Loucy (cell line): ENCODE data around the gene MCHR2.

Experiments used
- H2AFZ ChIP-seq: fragments of 200-600 bp; sonication (generic); 2 replicates; pipeline ENCODE4 v1.6.0; 2016; ENCODE audit warnings: antibody characterized with exemption, mild to moderate bottlenecking, low read length, moderate library complexity
- H3F3A ChIP-seq: fragments of 200-600 bp; 2 replicates; pipeline ENCODE4 v1.6.0; 2016; ENCODE audit warnings: antibody characterized with exemption, low read depth, mild to moderate bottlenecking
- H3K27me3 ChIP-seq: fragments of 200-600 bp; sonication (generic); 2 replicates; pipeline ENCODE4 v1.6.1; 2014; ENCODE audit warnings: low read length, mild to moderate bottlenecking; ENCODE audit not compliant: insufficient read depth, poor library complexity, severe bottlenecking
- H3K36me3 ChIP-seq: fragments of 200-600 bp; sonication (generic); 2 replicates; pipeline ENCODE4 v1.6.1; 2016; ENCODE audit warnings: low read length; ENCODE audit not compliant: insufficient read depth
- H3K4me1 ChIP-seq: fragments of 200-600 bp; sonication (generic); 2 replicates; pipeline ENCODE4 v1.5.1; 2014; ENCODE audit warnings: low read length, mild to moderate bottlenecking; ENCODE audit not compliant: insufficient read depth, poor library complexity, severe bottlenecking
- H3K4me2 ChIP-seq: fragments of 200-600 bp; sonication (generic); 2 replicates; pipeline ENCODE4 v1.6.0; 2014; ENCODE audit warnings: antibody characterized with exemption, low read length, low read depth, mild to moderate bottlenecking; ENCODE audit not compliant: poor library complexity, severe bottlenecking
- H3K4me3 ChIP-seq: fragments of 200-600 bp; sonication (generic); 2 replicates; pipeline ENCODE4 v1.5.1; 2014; ENCODE audit warnings: low read length, mild to moderate bottlenecking, mixed read lengths; ENCODE audit not compliant: poor library complexity, severe bottlenecking
- H3K79me2 ChIP-seq: fragments of 200-600 bp; sonication (generic); 2 replicates; pipeline ENCODE4 v1.6.1; 2014; ENCODE audit warnings: low read length; ENCODE audit not compliant: insufficient read depth
- H3K9ac ChIP-seq: fragments of 200-600 bp; sonication (generic); 2 replicates; pipeline ENCODE4 v1.6.0; 2014; ENCODE audit warnings: mild to moderate bottlenecking, low read depth, low read length, moderate library complexity; ENCODE audit not compliant: poor library complexity, severe bottlenecking
- H3K9me2 ChIP-seq: fragments of 200-600 bp; sonication (generic); replicated peaks from 2 replicates; pipeline ENCODE4 v1.6.1; 2016; ENCODE audit warnings: low read depth, low read length, mixed read lengths
- H3K9me3 ChIP-seq: fragments of 200-600 bp; sonication (generic); 2 replicates; pipeline ENCODE4 v1.6.1; 2014; ENCODE audit warnings: mild to moderate bottlenecking, antibody characterized with exemption, low read length, low read depth; ENCODE audit not compliant: insufficient read depth
- H4K20me1 ChIP-seq: fragments of 200-600 bp; sonication (generic); 2 replicates; pipeline ENCODE4 v1.6.0; 2014; ENCODE audit warnings: antibody characterized with exemption, low read length, mild to moderate bottlenecking; ENCODE audit not compliant: insufficient read depth, poor library complexity, severe bottlenecking
- CTCF ChIP-seq: fragments of 200-600 bp; sonication (generic); conservative IDR thresholded peaks from 2 replicates; pipeline ENCODE4 v1.5.1; 2014; ENCODE audit warnings: mild to moderate bottlenecking, antibody characterized with exemption, low read length
- EZH2phosphoT487 ChIP-seq: fragments of 200-600 bp; IDR thresholded peaks from 2 replicates; pipeline ENCODE4 v1.6.1; 2018; ENCODE audit warnings: antibody characterized with exemption, mild to moderate bottlenecking, moderate library complexity, borderline replicate concordance

MCHR2 gene

GRCh38 chr6:99951016-99951805 lies 42.8 kb downstream of the MCHR2 start:
- Histone ChIP-seq H3K9me2 (no peaks in the 10 kb centered on the region), H4K20me1 (no peaks in the 10 kb centered on the region), H3K9ac (no peak overlapping the region), H3K9me3 (no peaks in the 10 kb centered on the region), H3K36me3 (no peaks in the 10 kb centered on the region), H3K4me3 (no peak overlapping the region), H3K27me3 (no peaks in the 10 kb centered on the region), H3K4me1 (no peaks in the 10 kb centered on the region), H2AFZ (no peak overlapping the region), H3F3A (no peaks in the 10 kb centered on the region), H3K4me2 (no peak overlapping the region), H3K79me2 (no peaks in the 10 kb centered on the region)
- no peak for TF ChIP-seq CTCF
- TF ChIP-seq EZH2phosphoT487 = no peak

- Histone ChIP-seq H2AFZ (no peak overlapping the region), H3K9me3 (no peaks in the 10 kb centered on the region), H3K36me3 (no peaks in the 10 kb centered on the region), H3K27me3 (no peaks in the 10 kb centered on the region), H3K4me3 (no peak overlapping the region), H3K4me2 (no peak overlapping the region), H4K20me1 (no peaks in the 10 kb centered on the region), H3K9me2 (no peaks in the 10 kb centered on the region), H3K4me1 (no peaks in the 10 kb centered on the region), H3K79me2 (no peaks in the 10 kb centered on the region), H3K9ac (no peak overlapping the region), H3F3A (no peaks in the 10 kb centered on the region)
- TF ChIP-seq CTCF = no peak
- no peak for TF ChIP-seq EZH2phosphoT487
These were observed 48.0 kb downstream of the MCHR2 start for GRCh38 chr6:99946005-99946404.

GRCh38 chr6:99943846-99944245 lies 50.2 kb downstream of the MCHR2 start:
- H3K79me2 ChIP-seq = no peaks in the 10 kb centered on the region
- H3K4me3 ChIP-seq = no peak overlapping the region
- H2AFZ ChIP-seq = no peak overlapping the region
- H3K9me2 ChIP-seq = no peaks in the 10 kb centered on the region
- H4K20me1 ChIP-seq = no peaks in the 10 kb centered on the region
- no peak overlapping the region for H3K9ac ChIP-seq
- H3K27me3 ChIP-seq = no peaks in the 10 kb centered on the region
- H3F3A ChIP-seq = no peaks in the 10 kb centered on the region
- H3K36me3 ChIP-seq = no peaks in the 10 kb centered on the region
- H3K9me3 ChIP-seq = no peaks in the 10 kb centered on the region
- no peaks in the 10 kb centered on the region for H3K4me1 ChIP-seq
- no peak overlapping the region for H3K4me2 ChIP-seq
- TF ChIP-seq EZH2phosphoT487 (no peak), CTCF (no peak)
